H1 (cell line): Measurements from ENCODE around the gene HHAT. TPM values are rescaled to one million over a fixed set of nuclear protein-coding genes. Genes with fewer than 3 reads are reported as not detected.
A peak's percentile ranks its signal among the peaks of the same experiment; 100 is the strongest.

ENCODE experiments used
- CTCF ChIA-PET: fragments of 300-600 bp; sonication (Branson Sonifier 250); formaldehyde crosslinking; loops from one replicate; lab custom pipeline; 2021; ENCODE audit not compliant: partially characterized antibody; lab: Charles Lee
- POLR2A ChIA-PET: fragments of 300-600 bp; sonication (Branson Sonifier 250); formaldehyde crosslinking; loops from one replicate; lab custom pipeline; 2021; ENCODE audit warnings: inconsistent platforms; ENCODE audit not compliant: partially characterized antibody; lab: Charles Lee
- DNase-seq, 2 experiments: peaks; one replicate each; pipeline versions ENCODE4 v3.0.0 to v3.0.0-alpha.2; 2010 to 2022; ENCODE audit warnings: low spot score in 2 of 2, low read depth in 1 of 2, mixed read lengths in 1 of 2
- FAIRE-seq: peaks from 2 replicates; lab custom pipeline; 2011; peaks lifted over from hg19 to GRCh38; lab: Jason Lieb, UNC
- H2AFZ ChIP-seq: 2 replicates; pipeline ENCODE4 v1.8.1; 2012; ENCODE audit warnings: low read length, inconsistent platforms
- H2AK5ac ChIP-seq: 2 replicates; pipeline ENCODE4 v1.6.1; 2013; ENCODE audit warnings: low read depth, low read length
- H2BK120ac ChIP-seq: replicated peaks from 2 replicates; pipeline ENCODE3; 2013; ENCODE audit warnings: low read depth, low read length, inconsistent platforms
- H2BK12ac ChIP-seq: 2 replicates; pipeline ENCODE4 v1.6.1; 2013; ENCODE audit warnings: low read depth, low read length
- H2BK15ac ChIP-seq: 2 replicates; pipeline ENCODE4 v1.6.1; 2013; ENCODE audit warnings: low read length
- H2BK20ac ChIP-seq: 2 replicates; pipeline ENCODE4 v1.6.1; 2013; ENCODE audit warnings: low read length
- H2BK5ac ChIP-seq: 2 replicates; pipeline ENCODE4 v1.6.1; 2013; ENCODE audit warnings: low read depth, low read length
- H3K14ac ChIP-seq: 2 replicates; pipeline ENCODE4 v1.6.1; 2013; ENCODE audit warnings: inconsistent platforms; ENCODE audit not compliant: insufficient read length
- H3K18ac ChIP-seq: 2 replicates; pipeline ENCODE4 v1.6.1; 2013; ENCODE audit warnings: low read length; ENCODE audit errors: extremely low read depth
- H3K23ac ChIP-seq: 2 replicates; pipeline ENCODE4 v1.6.1; 2013; ENCODE audit warnings: inconsistent platforms; ENCODE audit not compliant: insufficient read length
- H3K23me2 ChIP-seq: 2 replicates; pipeline ENCODE4 v1.6.1; 2013; ENCODE audit warnings: low read depth, low read length
- H3K27ac ChIP-seq: 2 replicates; pipeline ENCODE4 v1.6.1; 2011; ENCODE audit warnings: low read depth, low read length, inconsistent platforms
- H3K27me3 ChIP-seq, 4 experiments: replicated peaks in 1 of 4; 1 replicate in 1 of 4; 2 replicates in 3 of 4; pipeline versions ENCODE4 v1.6.1 to v1.8.1; 2011 to 2013; ENCODE audit warnings: low read length in 3 of 4, mild to moderate bottlenecking in 3 of 4, inconsistent platforms in 2 of 4, mixed read lengths in 2 of 4, moderate library complexity in 1 of 4; ENCODE audit not compliant: control insufficient read depth in 3 of 4, insufficient read depth in 3 of 4; ENCODE audit errors: extremely low read depth in 1 of 4
- H3K36me3 ChIP-seq, 4 experiments: 2 replicates each; pipeline versions ENCODE4 v1.6.1 to v1.8.1; 2011 to 2013; ENCODE audit warnings: mild to moderate bottlenecking in 4 of 4, low read length in 3 of 4, moderate library complexity in 2 of 4, control low read depth in 1 of 4, inconsistent platforms in 1 of 4; ENCODE audit not compliant: insufficient read depth in 4 of 4, control insufficient read depth in 2 of 4
- H3K4ac ChIP-seq: replicated peaks from 2 replicates; pipeline ENCODE3; 2013; ENCODE audit warnings: low read length, low read depth, mixed read lengths, inconsistent platforms; ENCODE audit not compliant: insufficient read length
- H3K4me1 ChIP-seq, 4 experiments: replicated peaks in 1 of 4; 1 replicate in 1 of 4; 2 replicates in 3 of 4; pipeline versions ENCODE4 v1.6.1 to v1.8.1; 2011 to 2013; ENCODE audit warnings: low read length in 3 of 4, inconsistent platforms in 2 of 4, mixed read lengths in 1 of 4; ENCODE audit not compliant: insufficient read depth in 4 of 4, control insufficient read depth in 3 of 4
- H3K4me2 ChIP-seq, 2 experiments: 2 replicates each; pipeline versions ENCODE4 v1.6.1 to v1.8.1; 2011 to 2013; ENCODE audit warnings: low read depth in 2 of 2, low read length in 2 of 2, control low read depth in 1 of 2, inconsistent platforms in 1 of 2, mild to moderate bottlenecking in 1 of 2; ENCODE audit not compliant: insufficient read depth in 1 of 2
- H3K4me3 ChIP-seq, 4 experiments: fragments of 200-600, 300-600 bp in 1 of 4; sonication (generic), shearing (Covaris generic), sonication (Bioruptor Twin) in 1 of 4; 2 replicates each; pipeline versions ENCODE4 v1.5.1 to v1.8.1; 2011 to 2016; ENCODE audit warnings: low read length in 4 of 4, low read depth in 3 of 4, control low read depth in 2 of 4, inconsistent platforms in 2 of 4, mild to moderate bottlenecking in 2 of 4, mixed read lengths in 1 of 4, moderate library complexity in 1 of 4; ENCODE audit not compliant: insufficient read depth in 2 of 4; ENCODE audit errors: extremely low read depth in 1 of 4
- H3K56ac ChIP-seq: replicated peaks from 2 replicates; pipeline ENCODE3; 2013; ENCODE audit warnings: low read depth, mild to moderate bottlenecking, mixed read lengths, low read length, inconsistent platforms; ENCODE audit not compliant: insufficient read length
- H3K79me1 ChIP-seq: 2 replicates; pipeline ENCODE4 v1.6.1; 2013; ENCODE audit warnings: low read depth, low read length, control low read depth
- H3K79me2 ChIP-seq, 2 experiments: 2 replicates each; pipeline versions ENCODE4 v1.6.1 to v1.8.1; 2012 to 2013; ENCODE audit warnings: low read length in 2 of 2, mild to moderate bottlenecking in 2 of 2, inconsistent platforms in 1 of 2; ENCODE audit not compliant: insufficient read depth in 2 of 2, control insufficient read depth in 1 of 2
- H3K9ac ChIP-seq, 4 experiments: replicated peaks in 1 of 4; 1 replicate in 1 of 4; 2 replicates in 3 of 4; pipeline versions ENCODE4 v1.6.1 to v1.8.1; 2011 to 2013; ENCODE audit warnings: low read depth in 3 of 4, low read length in 3 of 4, control low read depth in 2 of 4, mild to moderate bottlenecking in 2 of 4, moderate library complexity in 2 of 4, inconsistent platforms in 1 of 4; ENCODE audit errors: extremely low read depth in 1 of 4
- H3K9me3 ChIP-seq, 2 experiments: 2 replicates each; pipeline versions ENCODE4 v1.6.1 to v1.8.1; 2012 to 2013; ENCODE audit warnings: mild to moderate bottlenecking in 2 of 2, moderate library complexity in 2 of 2, control low read depth in 1 of 2, inconsistent platforms in 1 of 2, low read depth in 1 of 2, low read length in 1 of 2, mixed read lengths in 1 of 2; ENCODE audit not compliant: insufficient read depth in 2 of 2
- H4K20me1 ChIP-seq, 2 experiments: replicated peaks in 1 of 2; 2 replicates each; pipeline versions ENCODE3 to v1.8.1; 2011 to 2013; ENCODE audit warnings: inconsistent platforms in 2 of 2, low read length in 2 of 2, mild to moderate bottlenecking in 1 of 2; ENCODE audit not compliant: insufficient read depth in 2 of 2, control insufficient read depth in 1 of 2
- H4K5ac ChIP-seq: 2 replicates; pipeline ENCODE4 v1.6.1; 2013; ENCODE audit warnings: low read length, low read depth, mixed read lengths, inconsistent platforms; ENCODE audit not compliant: insufficient read length
- H4K8ac ChIP-seq: 2 replicates; pipeline ENCODE4 v1.8.0; 2013; ENCODE audit warnings: mild to moderate bottlenecking, moderate library complexity, low read length, inconsistent platforms; ENCODE audit not compliant: insufficient read depth; ENCODE audit errors: extremely low read depth
- H4K91ac ChIP-seq: replicated peaks from 2 replicates; pipeline ENCODE3; 2013; ENCODE audit warnings: low read length, mixed read lengths, inconsistent platforms; ENCODE audit not compliant: insufficient read length
- CHD2 ChIP-seq: IDR thresholded peaks from 2 replicates; pipeline ENCODE4 v1.6.1; 2012; ENCODE audit warnings: low read length, improper control_type of control experiment
- KDM4A ChIP-seq: IDR thresholded peaks from one replicate; pipeline ENCODE4 v1.7.1; 2012; ENCODE audit warnings: low read depth, mild to moderate bottlenecking, moderate library complexity, low read length, inconsistent platforms; ENCODE audit not compliant: severe bottlenecking
- PHF8 ChIP-seq: fragments of 200-600 bp; sonication (generic); conservative IDR thresholded peaks from 2 replicates; pipeline ENCODE4 v1.7.1; 2012; ENCODE audit warnings: low read depth, mild to moderate bottlenecking, inconsistent platforms, low read length, moderate library complexity
- SIRT6 ChIP-seq: IDR thresholded peaks from one replicate; pipeline ENCODE4 v1.7.1; 2012; ENCODE audit warnings: low read length, inconsistent platforms
- TAF7 ChIP-seq: optimal IDR thresholded peaks from 2 replicates; pipeline ENCODE3; 2011; ENCODE audit warnings: low read depth, mild to moderate bottlenecking, inconsistent platforms, low read length, moderate library complexity, borderline replicate concordance
- ZNF274 ChIP-seq: IDR thresholded peaks from 2 replicates; pipeline ENCODE4 v1.7.0; 2012; ENCODE audit warnings: low read length, borderline replicate concordance; ENCODE audit errors: extremely low read depth
- WGBS, 2 experiments: shearing (Covaris generic) in 1 of 2; methylation state at CpG; one replicate each; pipeline versions ENCODE4 v1.1.6 to v1.1.7; 2013 to 2015; ENCODE audit warnings: low lambda C conversion rate in 2 of 2, mixed read lengths in 2 of 2, inconsistent platforms in 1 of 2, low coverage in 1 of 2, missing lambda C conversion rate in 1 of 2; ENCODE audit not compliant: insufficient replicate concordance in 2 of 2, insufficient coverage in 1 of 2, insufficient read length in 1 of 2; ENCODE audit errors: extremely low coverage in 1 of 2, missing lambda C conversion rate in 1 of 2; 5-methylcytosine and 5-hydroxymethylcytosine counted together
- polyA plus RNA-seq, 7 experiments: library from polyadenylated mRNA; depleted of rRNA in 3 of 7; stranded (reverse) in 5 of 7; unstranded in 2 of 7; fragments of >200 nt in 5 of 7; fragments of 200-250 nt in 2 of 7; gene quantifications; 1 replicate in 5 of 7; 2 replicates in 1 of 7; 4 replicates in 1 of 7; pipeline versions ENCODE4 v1.2.1 to v1.2.3, GENCODE V29; 2011 to 2013; ENCODE audit warnings: missing spikeins in 2 of 7, mixed read lengths in 2 of 7
- total RNA-seq: library from RNA; stranded (reverse); fragmentation: NEBNext Ultra II Directional; extraction: Animal tissue kit (Norgen Biotek cat#: 25700); gene quantifications from 2 replicates; pipeline ENCODE4 v1.2.1, GENCODE V29; 2021
- TF ChIP-seq, protein P1 (sequence below): IDR thresholded peaks from 2 replicates; pipeline ENCODE4 v1.6.1; 2012; ENCODE audit warnings: low read length, inconsistent platforms
- TF ChIP-seq, protein P2 (sequence below): IDR thresholded peaks from 2 replicates; pipeline ENCODE4 v1.6.1; 2011; ENCODE audit warnings: low read depth, mild to moderate bottlenecking, low read length; ENCODE audit not compliant: insufficient read depth
- TF ChIP-seq, protein P3 (sequence below): IDR thresholded peaks from 2 replicates; pipeline ENCODE4 v1.6.1; 2012; ENCODE audit warnings: inconsistent platforms

Gene HHAT
- total and polyA plus RNA-seq, 2 of the 8 experiments (the other 6 are each of a cell fraction or from before 2014, with no cell fraction given) = 0.15 to 0.51 TPM

DNA sequence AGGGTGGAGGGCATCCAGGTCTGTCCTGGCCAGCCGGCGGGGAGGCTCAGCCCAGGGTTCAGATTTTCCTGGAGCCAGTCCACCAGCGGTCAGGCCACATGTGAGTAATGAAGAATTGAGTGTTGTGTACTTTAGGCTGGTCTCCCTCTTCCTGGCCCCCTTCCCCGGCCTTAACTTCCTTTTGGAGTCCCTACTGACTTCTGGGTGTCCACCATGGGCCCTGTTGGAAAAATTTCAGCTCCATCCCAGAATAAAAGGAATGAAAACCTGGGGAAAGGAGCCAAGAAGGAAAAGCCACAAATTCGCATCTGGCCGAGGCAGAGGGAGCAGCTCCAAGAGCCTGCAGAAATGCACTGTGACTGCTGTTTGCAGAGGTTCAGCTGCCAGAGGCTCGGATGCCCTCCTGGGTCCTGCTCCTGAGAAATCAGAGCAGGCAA lies 35.5 kb upstream of the HHAT start:
- H2BK5ac ChIP-seq = no peak overlapping the region
- H3K56ac ChIP-seq = no peak overlapping the region
- H4K20me1 ChIP-seq = no peaks in the 10 kb centered on the region
- H4K91ac ChIP-seq = no peak overlapping the region
- H3K23me2 ChIP-seq = peaks cover 6% of the 10 kb centered on the region; the same call in 1 of the 2 replicates
- H2AFZ ChIP-seq = 0 out of 2 replicates have a peak overlapping the region, but pooled peaks have one; percentile 7
- no peak overlapping the region for H3K23ac ChIP-seq
- POLR2A ChIA-PET = interaction anchor here (1.2 to 5.4 kb wide), 4 partner anchors 10 to 81 kb away, joined by 3 to 39 read pairs (median 20); no protein-coding TSS in a partner anchor
- CTCF ChIA-PET = interaction anchor here (0.6 to 4.5 kb wide), 17 partner anchors 9 to 422 kb away, joined by 3 to 25 read pairs (median 7); no protein-coding TSS in a partner anchor
- TF ChIP-seq ZNF274 (no peak), CHD2 (no peak), TAF7 (no peak), KDM4A (no peak), SIRT6 (no peak), PHF8 (no peak)
- TF ChIP-seq, protein P1, sequence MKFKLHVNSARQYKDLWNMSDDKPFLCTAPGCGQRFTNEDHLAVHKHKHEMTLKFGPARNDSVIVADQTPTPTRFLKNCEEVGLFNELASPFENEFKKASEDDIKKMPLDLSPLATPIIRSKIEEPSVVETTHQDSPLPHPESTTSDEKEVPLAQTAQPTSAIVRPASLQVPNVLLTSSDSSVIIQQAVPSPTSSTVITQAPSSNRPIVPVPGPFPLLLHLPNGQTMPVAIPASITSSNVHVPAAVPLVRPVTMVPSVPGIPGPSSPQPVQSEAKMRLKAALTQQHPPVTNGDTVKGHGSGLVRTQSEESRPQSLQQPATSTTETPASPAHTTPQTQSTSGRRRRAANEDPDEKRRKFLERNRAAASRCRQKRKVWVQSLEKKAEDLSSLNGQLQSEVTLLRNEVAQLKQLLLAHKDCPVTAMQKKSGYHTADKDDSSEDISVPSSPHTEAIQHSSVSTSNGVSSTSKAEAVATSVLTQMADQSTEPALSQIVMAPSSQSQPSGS = no peak
- TF ChIP-seq, protein P2, sequence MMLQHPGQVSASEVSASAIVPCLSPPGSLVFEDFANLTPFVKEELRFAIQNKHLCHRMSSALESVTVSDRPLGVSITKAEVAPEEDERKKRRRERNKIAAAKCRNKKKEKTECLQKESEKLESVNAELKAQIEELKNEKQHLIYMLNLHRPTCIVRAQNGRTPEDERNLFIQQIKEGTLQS = no peak
- TF ChIP-seq, protein P3, sequence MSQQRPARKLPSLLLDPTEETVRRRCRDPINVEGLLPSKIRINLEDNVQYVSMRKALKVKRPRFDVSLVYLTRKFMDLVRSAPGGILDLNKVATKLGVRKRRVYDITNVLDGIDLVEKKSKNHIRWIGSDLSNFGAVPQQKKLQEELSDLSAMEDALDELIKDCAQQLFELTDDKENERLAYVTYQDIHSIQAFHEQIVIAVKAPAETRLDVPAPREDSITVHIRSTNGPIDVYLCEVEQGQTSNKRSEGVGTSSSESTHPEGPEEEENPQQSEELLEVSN = no peak
- TF ChIP-seq, all 59 proteins: peak for 0
- no peak overlapping the region for H3K14ac ChIP-seq
- DNase-seq (no peak), FAIRE-seq (no peak)
- peaks cover 0 to 13% (median 6%) of the 10 kb centered on the region in 4 experiments; a peak in 5 of 7 replicates for H3K4me1 ChIP-seq
- H3K9ac ChIP-seq = no peak overlapping the region
- no peak overlapping the region for H3K4ac ChIP-seq
- H3K79me2 ChIP-seq = no peaks in the 10 kb centered on the region
- H3K9me3 ChIP-seq = no peaks in the 10 kb centered on the region
- peak overlapping the region; percentile 20; the same call in 1 of the 2 replicates for H2BK12ac ChIP-seq
- H2BK20ac ChIP-seq = no peak overlapping the region
- no peaks in the 10 kb centered on the region for H3K36me3 ChIP-seq
- 82% methylated on average over 7 of the region's 7 CpGs; no CpG with 5 or more reads in 1 of the 2 experiments for WGBS, 2 experiments
- H3K18ac ChIP-seq = no peak overlapping the region
- no peak overlapping the region for H3K27ac ChIP-seq
- H2BK120ac ChIP-seq = no peak overlapping the region
- no peak overlapping the region for H2BK15ac ChIP-seq
- H3K4me3 ChIP-seq = peak overlapping the region in 2 of 4 experiments; percentile 14 to 68; a peak in 1 of 8 replicates
- no peak overlapping the region for H2AK5ac ChIP-seq
- H3K4me2 ChIP-seq = peak overlapping the region in 1 of 2 experiments; percentile 79; a peak in 2 of 4 replicates
- H3K27me3 ChIP-seq = peaks cover 0 to 13% (median 9%) of the 10 kb centered on the region in 4 experiments; a peak in 4 of 7 replicates
- no peak overlapping the region for H4K8ac ChIP-seq
- H3K79me1 ChIP-seq = no peaks in the 10 kb centered on the region
- no peak overlapping the region for H4K5ac ChIP-seq
